SK-N-MC (cell line): ENCODE measurements around the gene SAP25.

Source experiments
- EZH2 ChIP-seq: fragments of 200-600 bp; sonication (generic); IDR thresholded peaks from one replicate; pipeline ENCODE4 v1.6.1; 2017; ENCODE audit warnings: antibody characterized with exemption
- POLR2AphosphoS5 ChIP-seq: IDR thresholded peaks from 2 replicates; pipeline ENCODE4 v1.6.1; 2012; ENCODE audit warnings: mild to moderate bottlenecking, low read depth, low read length, borderline replicate concordance

- TF ChIP-seq EZH2 (no peak), POLR2AphosphoS5 (no peak)
These were observed 2.8 kb upstream of the SAP25 start for GRCh38 chr7:100576384-100576993.
